ENCODE results near the gene C1S. TPM values are rescaled to one million over a fixed set of nuclear protein-coding genes. Genes with fewer than 3 reads are reported as not detected.

C1S gene
- total and polyA plus RNA-seq, 9 of the 15 experiments (the other 6 are each of a cell fraction or from before 2014, with no cell fraction given): 0.08 to 0.84 (median 0.27) TPM

GRCh38 chr12:7108003-7108795 lies 47.7 kb downstream of the C1S start (continued):
- peak; percentile 85; the same call in 1 of the 2 replicates for TF ChIP-seq ZNF511 (CRISPR knock-in tag; IDR thresholded peaks at IDR 0.05)
- TF ChIP-seq ZNF121 (CRISPR knock-in tag; conservative IDR thresholded peaks at IDR 0.05): peak; percentile 99
- TF ChIP-seq BACH1 (tag; IDR thresholded peaks at IDR 0.05): no peak; the same call in 1 of the 2 replicates
- peak; percentile 84 for TF ChIP-seq ZNF263 (CRISPR knock-in tag; IDR thresholded peaks at IDR 0.05; ENCODE audit: borderline replicate concordance)
- no peak for TF ChIP-seq TARDBP (IDR thresholded peaks at IDR 0.05)
- TF ChIP-seq SRSF9 (IDR thresholded peaks at IDR 0.05; ENCODE audit: borderline replicate concordance, low read depth, low read length): no peak
- TF ChIP-seq ZNF785 (CRISPR knock-in tag; IDR thresholded peaks at IDR 0.05): no peak
- TF ChIP-seq PREB (CRISPR knock-in tag; IDR thresholded peaks at IDR 0.05): no peak
- no peak for TF ChIP-seq CEBPB (tag; IDR thresholded peaks at IDR 0.05)
- no peak for TF ChIP-seq ZNF444 (CRISPR knock-in tag; IDR thresholded peaks at IDR 0.05)
- no peak for TF ChIP-seq TCF7 (IDR thresholded peaks at IDR 0.05; ENCODE audit: borderline replicate concordance)
- TF ChIP-seq, protein P1, sequence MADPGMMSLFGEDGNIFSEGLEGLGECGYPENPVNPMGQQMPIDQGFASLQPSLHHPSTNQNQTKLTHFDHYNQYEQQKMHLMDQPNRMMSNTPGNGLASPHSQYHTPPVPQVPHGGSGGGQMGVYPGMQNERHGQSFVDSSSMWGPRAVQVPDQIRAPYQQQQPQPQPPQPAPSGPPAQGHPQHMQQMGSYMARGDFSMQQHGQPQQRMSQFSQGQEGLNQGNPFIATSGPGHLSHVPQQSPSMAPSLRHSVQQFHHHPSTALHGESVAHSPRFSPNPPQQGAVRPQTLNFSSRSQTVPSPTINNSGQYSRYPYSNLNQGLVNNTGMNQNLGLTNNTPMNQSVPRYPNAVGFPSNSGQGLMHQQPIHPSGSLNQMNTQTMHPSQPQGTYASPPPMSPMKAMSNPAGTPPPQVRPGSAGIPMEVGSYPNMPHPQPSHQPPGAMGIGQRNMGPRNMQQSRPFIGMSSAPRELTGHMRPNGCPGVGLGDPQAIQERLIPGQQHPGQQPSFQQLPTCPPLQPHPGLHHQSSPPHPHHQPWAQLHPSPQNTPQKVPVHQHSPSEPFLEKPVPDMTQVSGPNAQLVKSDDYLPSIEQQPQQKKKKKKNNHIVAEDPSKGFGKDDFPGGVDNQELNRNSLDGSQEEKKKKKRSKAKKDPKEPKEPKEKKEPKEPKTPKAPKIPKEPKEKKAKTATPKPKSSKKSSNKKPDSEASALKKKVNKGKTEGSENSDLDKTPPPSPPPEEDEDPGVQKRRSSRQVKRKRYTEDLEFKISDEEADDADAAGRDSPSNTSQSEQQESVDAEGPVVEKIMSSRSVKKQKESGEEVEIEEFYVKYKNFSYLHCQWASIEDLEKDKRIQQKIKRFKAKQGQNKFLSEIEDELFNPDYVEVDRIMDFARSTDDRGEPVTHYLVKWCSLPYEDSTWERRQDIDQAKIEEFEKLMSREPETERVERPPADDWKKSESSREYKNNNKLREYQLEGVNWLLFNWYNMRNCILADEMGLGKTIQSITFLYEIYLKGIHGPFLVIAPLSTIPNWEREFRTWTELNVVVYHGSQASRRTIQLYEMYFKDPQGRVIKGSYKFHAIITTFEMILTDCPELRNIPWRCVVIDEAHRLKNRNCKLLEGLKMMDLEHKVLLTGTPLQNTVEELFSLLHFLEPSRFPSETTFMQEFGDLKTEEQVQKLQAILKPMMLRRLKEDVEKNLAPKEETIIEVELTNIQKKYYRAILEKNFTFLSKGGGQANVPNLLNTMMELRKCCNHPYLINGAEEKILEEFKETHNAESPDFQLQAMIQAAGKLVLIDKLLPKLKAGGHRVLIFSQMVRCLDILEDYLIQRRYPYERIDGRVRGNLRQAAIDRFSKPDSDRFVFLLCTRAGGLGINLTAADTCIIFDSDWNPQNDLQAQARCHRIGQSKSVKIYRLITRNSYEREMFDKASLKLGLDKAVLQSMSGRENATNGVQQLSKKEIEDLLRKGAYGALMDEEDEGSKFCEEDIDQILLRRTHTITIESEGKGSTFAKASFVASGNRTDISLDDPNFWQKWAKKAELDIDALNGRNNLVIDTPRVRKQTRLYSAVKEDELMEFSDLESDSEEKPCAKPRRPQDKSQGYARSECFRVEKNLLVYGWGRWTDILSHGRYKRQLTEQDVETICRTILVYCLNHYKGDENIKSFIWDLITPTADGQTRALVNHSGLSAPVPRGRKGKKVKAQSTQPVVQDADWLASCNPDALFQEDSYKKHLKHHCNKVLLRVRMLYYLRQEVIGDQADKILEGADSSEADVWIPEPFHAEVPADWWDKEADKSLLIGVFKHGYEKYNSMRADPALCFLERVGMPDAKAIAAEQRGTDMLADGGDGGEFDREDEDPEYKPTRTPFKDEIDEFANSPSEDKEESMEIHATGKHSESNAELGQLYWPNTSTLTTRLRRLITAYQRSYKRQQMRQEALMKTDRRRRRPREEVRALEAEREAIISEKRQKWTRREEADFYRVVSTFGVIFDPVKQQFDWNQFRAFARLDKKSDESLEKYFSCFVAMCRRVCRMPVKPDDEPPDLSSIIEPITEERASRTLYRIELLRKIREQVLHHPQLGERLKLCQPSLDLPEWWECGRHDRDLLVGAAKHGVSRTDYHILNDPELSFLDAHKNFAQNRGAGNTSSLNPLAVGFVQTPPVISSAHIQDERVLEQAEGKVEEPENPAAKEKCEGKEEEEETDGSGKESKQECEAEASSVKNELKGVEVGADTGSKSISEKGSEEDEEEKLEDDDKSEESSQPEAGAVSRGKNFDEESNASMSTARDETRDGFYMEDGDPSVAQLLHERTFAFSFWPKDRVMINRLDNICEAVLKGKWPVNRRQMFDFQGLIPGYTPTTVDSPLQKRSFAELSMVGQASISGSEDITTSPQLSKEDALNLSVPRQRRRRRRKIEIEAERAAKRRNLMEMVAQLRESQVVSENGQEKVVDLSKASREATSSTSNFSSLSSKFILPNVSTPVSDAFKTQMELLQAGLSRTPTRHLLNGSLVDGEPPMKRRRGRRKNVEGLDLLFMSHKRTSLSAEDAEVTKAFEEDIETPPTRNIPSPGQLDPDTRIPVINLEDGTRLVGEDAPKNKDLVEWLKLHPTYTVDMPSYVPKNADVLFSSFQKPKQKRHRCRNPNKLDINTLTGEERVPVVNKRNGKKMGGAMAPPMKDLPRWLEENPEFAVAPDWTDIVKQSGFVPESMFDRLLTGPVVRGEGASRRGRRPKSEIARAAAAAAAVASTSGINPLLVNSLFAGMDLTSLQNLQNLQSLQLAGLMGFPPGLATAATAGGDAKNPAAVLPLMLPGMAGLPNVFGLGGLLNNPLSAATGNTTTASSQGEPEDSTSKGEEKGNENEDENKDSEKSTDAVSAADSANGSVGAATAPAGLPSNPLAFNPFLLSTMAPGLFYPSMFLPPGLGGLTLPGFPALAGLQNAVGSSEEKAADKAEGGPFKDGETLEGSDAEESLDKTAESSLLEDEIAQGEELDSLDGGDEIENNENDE (IDR thresholded peaks at IDR 0.05; ENCODE audit: low read depth, low read length): no peak
- peak; percentile 85 for TF ChIP-seq TFAP4 (CRISPR knock-in tag; IDR thresholded peaks at IDR 0.05; ENCODE audit: borderline replicate concordance)

Data from K562 (cell line).